Measurements from ENCODE around the gene SKI.

The SKI gene

GRCh38 chr1:2296614-2297013, 68.5 kb downstream of the SKI start:
- DNase-seq, result no peak

GRCh38 chr1:2297246-2298011, 69.3 kb downstream of the SKI start:
- no peak for DNase-seq

- no peak for DNase-seq
Observed at GRCh38 chr1:2298685-2299084, 70.6 kb downstream of the SKI start.

GRCh38 chr1:2299131-2299627, 71.1 kb downstream of the SKI start:
- no peak for DNase-seq

GRCh38 chr1:2300004-2300771, 72.1 kb downstream of the SKI start:
- DNase-seq, result no peak

GRCh38 chr1:2300851-2301606, 72.9 kb downstream of the SKI start:
- DNase-seq, result peak; percentile 37

- no peak for DNase-seq
Observed at GRCh38 chr1:2301607-2302291, 73.6 kb downstream of the SKI start.

GRCh38 chr1:2302292-2302925, 74.3 kb downstream of the SKI start:
- no peak for DNase-seq

GRCh38 chr1:2303016-2303775, 75.1 kb downstream of the SKI start:
- no peak for DNase-seq

GRCh38 chr1:2303781-2304180, 75.7 kb downstream of the SKI start:
- no peak for DNase-seq

GRCh38 chr1:2304282-2304681, 76.2 kb downstream of the SKI start:
- no peak for DNase-seq

- DNase-seq, result no peak
Observed at GRCh38 chr1:2304921-2305681, 77.0 kb downstream of the SKI start.

- no peak for DNase-seq
Observed at GRCh38 chr1:2306151-2306978, 78.2 kb downstream of the SKI start.

- DNase-seq, result no peak
Observed at GRCh38 chr1:2307064-2307605, 79.0 kb downstream of the SKI start.

GRCh38 chr1:2307972-2308371, 79.9 kb downstream of the SKI start:
- DNase-seq, result no peak

- DNase-seq, result no peak
Observed at GRCh38 chr1:2308844-2309243, 80.7 kb downstream of the SKI start.

GRCh38 chr1:2310332-2311183, 82.4 kb downstream of the SKI start:
- no peak for DNase-seq
